H9 (cell line): ENCODE results near the gene GXYLT1. TPM values are rescaled to one million over a fixed set of nuclear protein-coding genes. Genes with fewer than 3 reads are reported as not detected.

Experiments used
- DNase-seq: peaks from one replicate; pipeline ENCODE4 v3.0.0-alpha.2; 2017
- H2AFZ ChIP-seq: one replicate; pipeline ENCODE4 v1.6.1; 2013; ENCODE audit warnings: mild to moderate bottlenecking, low read length, control low read depth, moderate library complexity
- H2AK5ac ChIP-seq: 2 replicates; pipeline ENCODE4 v1.6.1; 2013; ENCODE audit warnings: low read length, control low read depth, mixed read lengths; ENCODE audit not compliant: insufficient read length
- H2BK120ac ChIP-seq: one replicate; pipeline ENCODE4 v1.6.1; 2013; ENCODE audit warnings: low read depth, mild to moderate bottlenecking, low read length, control low read depth, inconsistent platforms; ENCODE audit not compliant: poor library complexity, severe bottlenecking
- H2BK12ac ChIP-seq: 2 replicates; pipeline ENCODE4 v1.6.1; 2013; ENCODE audit warnings: low read length, control low read depth, mixed read lengths, low read depth; ENCODE audit not compliant: insufficient read length
- H2BK15ac ChIP-seq: 2 replicates; pipeline ENCODE4 v1.6.1; 2013; ENCODE audit warnings: low read depth, low read length, control low read depth
- H2BK20ac ChIP-seq: one replicate; pipeline ENCODE4 v1.6.1; 2013; ENCODE audit warnings: low read depth, mild to moderate bottlenecking, low read length, control low read depth, inconsistent platforms; ENCODE audit not compliant: poor library complexity, severe bottlenecking
- H2BK5ac ChIP-seq: 2 replicates; pipeline ENCODE4 v1.6.1; 2013; ENCODE audit warnings: low read length, control low read depth, mixed read lengths; ENCODE audit not compliant: insufficient read length
- H3K14ac ChIP-seq: 2 replicates; pipeline ENCODE4 v1.6.1; 2013; ENCODE audit warnings: low read length, control low read depth; ENCODE audit not compliant: insufficient read depth
- H3K18ac ChIP-seq: 2 replicates; pipeline ENCODE4 v1.6.1; 2013; ENCODE audit warnings: low read depth, mild to moderate bottlenecking, mixed read lengths, low read length, control low read depth; ENCODE audit not compliant: insufficient read length
- H3K23ac ChIP-seq: 2 replicates; pipeline ENCODE4 v1.6.1; 2013; ENCODE audit warnings: low read length, control low read depth, mixed read lengths, low read depth; ENCODE audit not compliant: insufficient read length
- H3K23me2 ChIP-seq: 2 replicates; pipeline ENCODE4 v1.6.1; 2013; ENCODE audit warnings: low read depth, mild to moderate bottlenecking, mixed read lengths, low read length, control low read depth; ENCODE audit not compliant: insufficient read length, poor library complexity, severe bottlenecking
- H3K27ac ChIP-seq: 2 replicates; pipeline ENCODE4 v1.5.1; 2013; ENCODE audit warnings: low read length, control low read depth, mixed read lengths, low read depth; ENCODE audit not compliant: insufficient read length
- H3K27me3 ChIP-seq: 2 replicates; pipeline ENCODE4 v1.6.1; 2013; ENCODE audit warnings: low read length, control low read depth, inconsistent platforms; ENCODE audit not compliant: insufficient read depth
- H3K4ac ChIP-seq: 2 replicates; pipeline ENCODE4 v1.6.1; 2013; ENCODE audit warnings: low read depth, mild to moderate bottlenecking, control low read depth, inconsistent platforms, low read length, moderate library complexity
- H3K4me1 ChIP-seq: 2 replicates; pipeline ENCODE4 v1.6.1; 2013; ENCODE audit warnings: low read length, control low read depth, inconsistent platforms; ENCODE audit not compliant: insufficient read depth
- H3K4me2 ChIP-seq: 2 replicates; pipeline ENCODE4 v1.6.1; 2013; ENCODE audit warnings: low read length, control low read depth, mixed read lengths; ENCODE audit not compliant: insufficient read length, insufficient read depth
- H3K56ac ChIP-seq: 2 replicates; pipeline ENCODE4 v1.6.1; 2013; ENCODE audit warnings: low read depth, mild to moderate bottlenecking, mixed read lengths, low read length, control low read depth; ENCODE audit not compliant: insufficient read length
- H3K79me1 ChIP-seq: 2 replicates; pipeline ENCODE4 v1.6.1; 2013; ENCODE audit warnings: low read depth, mild to moderate bottlenecking, moderate library complexity, low read length, control low read depth, inconsistent platforms; ENCODE audit not compliant: insufficient read depth, poor library complexity, severe bottlenecking
- H3K79me2 ChIP-seq: 2 replicates; pipeline ENCODE4 v1.6.1; 2013; ENCODE audit warnings: low read length, control low read depth, inconsistent platforms; ENCODE audit not compliant: insufficient read depth
- H3K9ac ChIP-seq: 2 replicates; pipeline ENCODE4 v1.6.1; 2013; ENCODE audit warnings: low read length, control low read depth, mixed read lengths; ENCODE audit not compliant: insufficient read length; ENCODE audit errors: extremely low read depth
- H3K9me3 ChIP-seq: one replicate; pipeline ENCODE4 v1.6.1; 2013; ENCODE audit warnings: low read depth, low read length, inconsistent platforms; ENCODE audit not compliant: control insufficient read depth
- H3T11ph ChIP-seq: one replicate; pipeline ENCODE4 v1.6.1; 2013; ENCODE audit warnings: mild to moderate bottlenecking, low read length, control low read depth, inconsistent platforms
- H4K20me1 ChIP-seq: one replicate; pipeline ENCODE4 v1.6.1; 2013; ENCODE audit not compliant: control insufficient read depth, insufficient read length, insufficient read depth
- H4K5ac ChIP-seq: 2 replicates; pipeline ENCODE4 v1.6.1; 2013; ENCODE audit warnings: low read depth, mild to moderate bottlenecking, mixed read lengths, low read length, control low read depth; ENCODE audit not compliant: insufficient read length
- H4K8ac ChIP-seq: replicated peaks from 2 replicates; pipeline ENCODE4 v1.6.1; 2013; ENCODE audit warnings: low read length, control low read depth, mixed read lengths, low read depth; ENCODE audit not compliant: insufficient read length
- H4K91ac ChIP-seq: 2 replicates; pipeline ENCODE4 v1.6.1; 2013; ENCODE audit warnings: low read depth, mild to moderate bottlenecking, moderate library complexity, mixed read lengths, low read length, control low read depth; ENCODE audit not compliant: insufficient read length
- H3K27ac Mint-ChIP-seq, 3 experiments: 2 replicates in 2 of 3; 3 replicates in 1 of 3; pipeline ENCODE4 v1.8.0; 2020 to 2021; ENCODE audit warnings: mixed read lengths in 3 of 3, mild to moderate bottlenecking in 1 of 3, moderate library complexity in 1 of 3
- H3K27me3 Mint-ChIP-seq: 2 replicates; pipeline ENCODE4 v1.8.0; 2021; ENCODE audit warnings: low read depth, mild to moderate bottlenecking, moderate library complexity, mixed read lengths
- H3K36me3 Mint-ChIP-seq, 3 experiments: 2 replicates in 2 of 3; 3 replicates in 1 of 3; pipeline ENCODE4 v1.8.0; 2020 to 2021; ENCODE audit warnings: low read depth in 3 of 3, mixed read lengths in 3 of 3; ENCODE audit not compliant: insufficient read depth in 1 of 3
- H3K4me1 Mint-ChIP-seq, 2 experiments: 2 replicates each; pipeline ENCODE4 v1.8.0; 2020; ENCODE audit warnings: mixed read lengths in 2 of 2
- H3K4me3 Mint-ChIP-seq, 2 experiments: 2 replicates in 1 of 2; 3 replicates in 1 of 2; pipeline ENCODE4 v1.8.0; 2020 to 2021; ENCODE audit warnings: mild to moderate bottlenecking in 2 of 2, mixed read lengths in 2 of 2, moderate library complexity in 1 of 2
- H3K9me3 Mint-ChIP-seq, 2 experiments: 2 replicates in 1 of 2; 3 replicates in 1 of 2; pipeline ENCODE4 v1.8.0; 2020; ENCODE audit warnings: mild to moderate bottlenecking in 2 of 2, mixed read lengths in 2 of 2, moderate library complexity in 1 of 2
- CTCF ChIP-seq: fragments of 200-600 bp; sonication (generic); conservative IDR thresholded peaks from 3 replicates; pipeline ENCODE4 v1.8.0; 2021; ENCODE audit warnings: antibody characterized with exemption, mild to moderate bottlenecking
- WGBS: extraction: QIAGEN DNeasy Blood & Tissue Kit; methylation state at CpG from one replicate; pipeline ENCODE4 v1.1.7; 2013; ENCODE audit warnings: missing lambda C conversion rate, low lambda C conversion rate, mixed read lengths; ENCODE audit not compliant: insufficient read length; ENCODE audit errors: extremely low coverage; 5-methylcytosine and 5-hydroxymethylcytosine counted together
- total RNA-seq: library from RNA; stranded (reverse); gene quantifications from 2 replicates; pipeline ENCODE4 v1.2.1, GENCODE V29; 2021

GXYLT1 gene
- total RNA-seq, 1 experiment from 2014 or later: 14.5 TPM

GRCh38 chr12:42161529-42161928 is 16.9 kb upstream of the GXYLT1 start:
- Histone ChIP-seq H3K4me2 (no peak overlapping the region), H4K8ac (no peak overlapping the region), H2AFZ (no peak overlapping the region), H3K79me1 (no peaks in the 10 kb centered on the region), H2BK12ac (no peak overlapping the region), H3K23me2 (no peaks in the 10 kb centered on the region), H3K79me2 (no peaks in the 10 kb centered on the region), H3K9ac (no peak overlapping the region), H3K23ac (no peak overlapping the region), H3K27ac (no peak overlapping the region), H3T11ph (no peak overlapping the region), H2BK5ac (no peak overlapping the region), H4K5ac (no peak overlapping the region), H3K4me1 (no peaks in the 10 kb centered on the region), H3K18ac (no peak overlapping the region), H2BK15ac (no peak overlapping the region), H4K91ac (no peak overlapping the region), H3K14ac (no peak overlapping the region), H2BK20ac (no peak overlapping the region), H3K56ac (no peak overlapping the region), H3K9me3 (no peaks in the 10 kb centered on the region), H2AK5ac (no peak overlapping the region), H4K20me1 (no peaks in the 10 kb centered on the region), H3K27me3 (no peaks in the 10 kb centered on the region), H3K4ac (no peak overlapping the region), H2BK120ac (no peak overlapping the region)
- Mint-ChIP-seq H3K4me3 (no peak overlapping the region), H3K4me1 (peaks cover 3 to 14% of the 10 kb centered on the region in 2 experiments), H3K9me3 (no peaks in the 10 kb centered on the region), H3K36me3 (no peaks in the 10 kb centered on the region), H3K27me3 (no peaks in the 10 kb centered on the region), H3K27ac (no peak overlapping the region)
- TF ChIP-seq CTCF: no peak
- no CpG with 5 or more reads among the region's 1 CpG for WGBS
- no peak for DNase-seq
